GM18507 (cell line): ENCODE measurements around the gene GLIS1.
"Not testable (repeated sequence)": the region's sequence is repeated elsewhere in the genome, so short reads cannot be mapped to it uniquely, and the experiment has no call there.

Source experiments
- DNase-seq: peaks from one replicate; pipeline ENCODE4 v3.0.0; 2011; ENCODE audit warnings: low read depth; ENCODE audit not compliant: insufficient read length; ENCODE audit errors: extremely low spot score
- FAIRE-seq: peaks from 2 replicates; lab custom pipeline; 2011; peaks lifted over from hg19 to GRCh38; lab: Jason Lieb, UNC

The GLIS1 gene

GRCh38 chr1:53662169-53662568, 76.8 kb downstream of the GLIS1 start:
- no peak for FAIRE-seq
- DNase-seq: no peak

GRCh38 chr1:53661496-53661895, 77.5 kb downstream of the GLIS1 start:
- no peak for FAIRE-seq
- no peak for DNase-seq

- DNase-seq (no peak), FAIRE-seq (no peak)
Observed at GRCh38 chr1:53660666-53661065, 78.3 kb downstream of the GLIS1 start.

- no peak for FAIRE-seq
- DNase-seq: no peak
Observed at GRCh38 chr1:53659436-53659835, 79.5 kb downstream of the GLIS1 start.

GRCh38 chr1:53658489-53659230, 80.3 kb downstream of the GLIS1 start:
- DNase-seq (no peak), FAIRE-seq (no peak)

- FAIRE-seq (no peak), DNase-seq (no peak)
Observed at GRCh38 chr1:53657891-53658396, 81.0 kb downstream of the GLIS1 start.

GRCh38 chr1:53657531-53657805, 81.5 kb downstream of the GLIS1 start:
- FAIRE-seq (no peak), DNase-seq (no peak)

- DNase-seq (no peak), FAIRE-seq (no peak)
Observed at GRCh38 chr1:53656747-53657530, 82.0 kb downstream of the GLIS1 start.

GRCh38 chr1:53655931-53656746, 82.8 kb downstream of the GLIS1 start:
- no peak for FAIRE-seq
- DNase-seq: no peak

- DNase-seq (no peak), FAIRE-seq (no peak)
Observed at GRCh38 chr1:53654216-53655210, 84.5 kb downstream of the GLIS1 start.

GRCh38 chr1:53653631-53654030, 85.3 kb downstream of the GLIS1 start:
- DNase-seq (no peak), FAIRE-seq (no peak)

- no peak for FAIRE-seq
- no peak for DNase-seq
Observed at GRCh38 chr1:53653200-53653575, 85.8 kb downstream of the GLIS1 start.

- FAIRE-seq: no peak
Observed at GRCh38 chr1:53652441-53653199, 86.3 kb downstream of the GLIS1 start.

GRCh38 chr1:53651356-53651755, 87.6 kb downstream of the GLIS1 start:
- DNase-seq: no peak
- no peak for FAIRE-seq

More at GRCh38 chr1:53652441-53653199, 86.3 kb downstream of the GLIS1 start:
- no peak for DNase-seq

GRCh38 chr1:53648516-53648915, 90.4 kb downstream of the GLIS1 start:
- no peak for DNase-seq

GRCh38 chr1:53647915-53648314, 91.0 kb downstream of the GLIS1 start:
- not testable (repeated sequence) for DNase-seq, FAIRE-seq

More at GRCh38 chr1:53648516-53648915, 90.4 kb downstream of the GLIS1 start:
- no peak for FAIRE-seq

GRCh38 chr1:53646732-53647131, 92.2 kb downstream of the GLIS1 start:
- FAIRE-seq (no peak), DNase-seq (no peak)

- no peak for DNase-seq
- no peak for FAIRE-seq
Observed at GRCh38 chr1:53645690-53646078, 93.3 kb downstream of the GLIS1 start.
